GM12878 (cell line): ENCODE results near the gene MST1R. TPM values are rescaled to one million over a fixed set of nuclear protein-coding genes. Genes with fewer than 3 reads are reported as not detected.

Experiments used
- ATAC-seq: fragments of 200-7000 bp; cut with Tn5 transposase; 3 replicates; pipeline ENCODE4 v1.9.1; 2020; ENCODE audit warnings: mild to moderate bottlenecking, moderate library complexity
- BruUV-seq: library from RNA; stranded (reverse); fragments of 400-500 nt; replicated peaks from 2 replicates; lab custom pipeline; 2021; lab: Mats Ljungman, UMichigan
- CTCF ChIA-PET: fragments of 300-600 bp; sonication (Branson Sonifier 250); formaldehyde crosslinking; extraction: SDS; loops from one replicate; lab custom pipeline; 2021; ENCODE audit warnings: inconsistent platforms; lab: Yijun Ruan, JAX
- POLR2A ChIA-PET: fragments of 350-600 bp; formaldehyde crosslinking; extraction: SDS; loops from one replicate; lab custom pipeline; 2021; ENCODE audit warnings: inconsistent platforms; lab: Charles Lee
- RAD21 ChIA-PET: fragments of 300-600 bp; sonication (Branson Sonifier 250); formaldehyde crosslinking; loops from one replicate; lab custom pipeline; 2023; ENCODE audit warnings: antibody characterized with exemption; ENCODE audit not compliant: unreplicated experiment; lab: Charles Lee
- SMC1A ChIA-PET: fragments of 300-600 bp; sonication (Branson Sonifier 250); formaldehyde crosslinking; loops from one replicate; lab custom pipeline; 2023; ENCODE audit not compliant: unreplicated experiment, uncharacterized antibody; lab: Charles Lee
- DNase-seq: peaks from one replicate; pipeline ENCODE4 v3.0.0-alpha.2; 2011; ENCODE audit warnings: low read depth, low spot score
- FAIRE-seq: peaks from 3 replicates; lab custom pipeline; 2011; peaks lifted over from hg19 to GRCh38; lab: Jason Lieb, UNC
- H2AFZ ChIP-seq: 2 replicates; pipeline ENCODE4 v1.6.0; 2011; ENCODE audit warnings: low read depth, low read length, control low read depth; ENCODE audit not compliant: control insufficient read depth
- H3K27ac ChIP-seq: 2 replicates; pipeline ENCODE4 v1.5.1; 2011; ENCODE audit warnings: control low read depth; ENCODE audit not compliant: control insufficient read depth, insufficient read depth
- H3K27me3 ChIP-seq, 2 experiments: replicated peaks in 1 of 2; 2 replicates each; pipeline versions ENCODE4 v1.6.0 to v1.6.1; 2011; ENCODE audit warnings: low read length in 1 of 2; ENCODE audit not compliant: control insufficient read depth in 2 of 2, insufficient read depth in 2 of 2
- H3K36me3 ChIP-seq, 2 experiments: 2 replicates each; pipeline ENCODE4 v1.5.1; 2011; ENCODE audit warnings: low read length in 1 of 2; ENCODE audit not compliant: control insufficient read depth in 2 of 2, insufficient read depth in 2 of 2
- H3K4me1 ChIP-seq: 2 replicates; pipeline ENCODE4 v1.6.1; 2011; ENCODE audit warnings: mild to moderate bottlenecking, low read length, moderate library complexity, mixed read lengths; ENCODE audit not compliant: control insufficient read depth, insufficient read depth
- H3K4me2 ChIP-seq: 2 replicates; pipeline ENCODE4 v1.6.0; 2011; ENCODE audit warnings: control low read depth; ENCODE audit not compliant: control insufficient read depth, insufficient read depth
- H3K4me3 ChIP-seq: fragments of 200-600 bp; sonication (generic); 2 replicates; pipeline ENCODE4 v1.5.1; 2016
- H3K79me2 ChIP-seq: 2 replicates; pipeline ENCODE4 v1.6.0; 2011; ENCODE audit warnings: low read length; ENCODE audit not compliant: control insufficient read depth, insufficient read depth
- H3K9ac ChIP-seq: 2 replicates; pipeline ENCODE4 v1.8.0; 2011; ENCODE audit warnings: low read length, control low read depth, mixed read lengths; ENCODE audit not compliant: control insufficient read depth, insufficient read depth
- H3K9me3 ChIP-seq: replicated peaks from 3 replicates; pipeline ENCODE4 v1.5.1; 2011; ENCODE audit warnings: mild to moderate bottlenecking, low read length; ENCODE audit not compliant: control insufficient read depth, insufficient read depth
- H4K20me1 ChIP-seq: 2 replicates; pipeline ENCODE4 v1.6.0; 2011; ENCODE audit not compliant: control insufficient read depth, insufficient read depth
- CTCF ChIP-seq, 3 experiments: IDR thresholded peaks in 2 of 3; conservative IDR thresholded peaks in 1 of 3; 2 replicates each; pipeline ENCODE4 v1.5.1; 2011; ENCODE audit warnings: low read depth in 3 of 3, low read length in 3 of 3, mild to moderate bottlenecking in 3 of 3, control low read depth in 2 of 3, moderate library complexity in 2 of 3, inconsistent platforms in 1 of 3, mixed read lengths in 1 of 3; ENCODE audit not compliant: control insufficient read depth in 2 of 3, insufficient read depth in 1 of 3; ENCODE audit errors: extremely low read depth in 1 of 3
- HDAC2 ChIP-seq: fragments of 200-600 bp; sonication (generic); IDR thresholded peaks from 2 replicates; pipeline ENCODE4 v1.6.1; 2017
- LARP7 ChIP-seq: fragments of 450-650 bp; IDR thresholded peaks from 2 replicates; pipeline ENCODE4 v1.6.1; 2017; ENCODE audit warnings: mild to moderate bottlenecking
- PRDM15 ChIP-seq: fragments of 450-650 bp; formaldehyde crosslinking; IDR thresholded peaks from 2 replicates; pipeline ENCODE4 v1.4.0; 2020; ENCODE audit warnings: mild to moderate bottlenecking, moderate library complexity
- RAD21 ChIP-seq: IDR thresholded peaks from 2 replicates; pipeline ENCODE4 v1.6.1; 2011; ENCODE audit warnings: mild to moderate bottlenecking, low read depth, low read length, moderate library complexity; ENCODE audit not compliant: insufficient read depth
- SMAD1 ChIP-seq: fragments of 450-650 bp; IDR thresholded peaks from 2 replicates; pipeline ENCODE4 v1.6.1; 2018; ENCODE audit warnings: mild to moderate bottlenecking, low read depth; ENCODE audit not compliant: partially characterized antibody
- ZBTB4 ChIP-seq: fragments of 450-650 bp; formaldehyde crosslinking; IDR thresholded peaks from 2 replicates; pipeline ENCODE4 v1.4.0; 2022; ENCODE audit warnings: mild to moderate bottlenecking, moderate library complexity
- WGBS: methylation state at CpG from one replicate; pipeline ENCODE4 v1.1.6; 2016; ENCODE audit warnings: low lambda C conversion rate; ENCODE audit not compliant: insufficient replicate concordance, insufficient coverage; ENCODE audit errors: missing lambda C conversion rate; 5-methylcytosine and 5-hydroxymethylcytosine counted together
- in situ Hi-C: fragments of 300-500 bp; cut with MboI; formaldehyde crosslinking; loops from 9 replicates; pipeline ENCODE4 v1.14.3; 2018; ENCODE audit warnings: mixed read lengths
- intact Hi-C: fragments of 100-400 bp; cut with micrococcal nuclease; formaldehyde crosslinking; loops from one replicate; pipeline ENCODE4 v1.14.2; 2022; ENCODE audit not compliant: unreplicated experiment
- polyA plus RNA-seq, 11 experiments: library from polyadenylated mRNA; depleted of rRNA in 4 of 11; unstranded in 6 of 11; stranded (reverse) in 5 of 11; fragments of >200 nt; fragmentation: Nextera tagmentation in 4 of 11; fragmentation: Illumina TruSeq in 1 of 11; extraction: Ambion mirVana in 4 of 11; extraction: Trizol in 1 of 11; gene quantifications; 1 replicate in 1 of 11; 2 replicates in 10 of 11; pipeline versions ENCODE4 v1.2.1 to v1.2.3, GENCODE V29; 2011 to 2016; ENCODE audit warnings: inconsistent platforms in 2 of 11, missing spikeins in 2 of 11, low read depth in 1 of 11
- total RNA-seq, 4 experiments: library from RNA; depleted of rRNA in 3 of 4; stranded (reverse); fragments of >200 nt in 3 of 4; fragmentation: Illumina TruSeq in 1 of 4; extraction: Trizol in 1 of 4; gene quantifications; 2 replicates each; pipeline versions ENCODE4 v1.2.1 to v1.2.3, GENCODE V29; 2013 to 2021

The MST1R gene
- total and polyA plus RNA-seq, 10 of the 15 experiments (the other 5 are each of a cell fraction or from before 2014, with no cell fraction given): 0.40 to 5.6 (median 1.2) TPM

- WGBS: 80% methylated on average over 5 of the region's 5 CpGs
- no peaks in the 10 kb centered on the region for H3K27me3 ChIP-seq
- no peak overlapping the region for H3K4me2 ChIP-seq
- no peaks in the 10 kb centered on the region for H3K36me3 ChIP-seq
- H3K27ac ChIP-seq: no peak overlapping the region
- no peak overlapping the region for H2AFZ ChIP-seq
- SMC1A ChIA-PET: interaction anchor here (0.9 to 1.6 kb wide), 3 partner anchors 58 to 95 kb away, joined by 3 to 5 read pairs (median 4); no protein-coding TSS in a partner anchor
- RAD21 ChIA-PET: interaction anchor here (0.6 to 1.6 kb wide), 3 partner anchors 40 to 97 kb away, joined by 3 to 4 read pairs (median 3); partner anchors contain the start of genes INKA1 and RBM6
- H3K4me3 ChIP-seq: no peak overlapping the region
- no TSS peak for BruUV-seq
- FAIRE-seq: peak; percentile 27
- no peak for DNase-seq
- in situ Hi-C loops: no loop called here
- peaks cover 15% of the 10 kb centered on the region for H3K4me1 ChIP-seq
- no peaks in the 10 kb centered on the region for H3K79me2 ChIP-seq
- no peaks in the 10 kb centered on the region for H4K20me1 ChIP-seq
- intact Hi-C loops: no loop called here
- no peak for ATAC-seq
- H3K9ac ChIP-seq: no peak overlapping the region
- TF ChIP-seq RAD21 (peak; percentile 27; the same call in 1 of the 2 replicates), LARP7 (no peak), CTCF (IDR thresholded peaks at IDR 0.05 in 2 of 3, conservative IDR thresholded peaks at IDR 0.05 in 1 of 3; ENCODE audit: control insufficient read depth in 2 of 3, extremely low read depth in 1 of 3, insufficient read depth in 1 of 3, low read depth in 3 of 3, low read length in 3 of 3) (peak in 2 of 3 experiments; percentile 29 to 30; a peak in 2 of 6 replicates)
- no peaks in the 10 kb centered on the region for H3K9me3 ChIP-seq
- POLR2A ChIA-PET: interaction anchor here (0.6 kb wide), 3 partner anchors 9 to 184 kb away, joined by 3 to 6 read pairs (median 3); no protein-coding TSS in a partner anchor
- CTCF ChIA-PET: interaction anchor here (1.1 to 3.8 kb wide), 5 partner anchors 16 to 690 kb away, joined by 3 to 28 read pairs (median 5); partner anchors contain the start of gene INKA1
Observed at GRCh38 chr3:49899815-49900214, 3.9 kb downstream of the MST1R start.

- H2AFZ ChIP-seq: no peak overlapping the region
- ATAC-seq (no peak), DNase-seq (no peak), FAIRE-seq (no peak)
- intact Hi-C loops: no loop called here
- H3K4me3 ChIP-seq: no peak overlapping the region
- peaks cover 7% of the 10 kb centered on the region for H3K4me1 ChIP-seq
- no peaks in the 10 kb centered on the region for H3K79me2 ChIP-seq
- RAD21 ChIA-PET: no interaction called here
- SMC1A ChIA-PET: no interaction called here
- no peak overlapping the region for H3K9ac ChIP-seq
- H3K27ac ChIP-seq: no peak overlapping the region
- BruUV-seq: no TSS peak
- POLR2A ChIA-PET: no interaction called here
- H3K36me3 ChIP-seq: no peaks in the 10 kb centered on the region
- no peaks in the 10 kb centered on the region for H3K9me3 ChIP-seq
- no peak overlapping the region for H3K4me2 ChIP-seq
- H4K20me1 ChIP-seq: no peaks in the 10 kb centered on the region
- CTCF ChIA-PET: interaction anchor here (3.8 kb wide), 1 partner anchor 97 kb away, joined by 28 read pairs; the partner anchor contains the start of gene INKA1
- H3K27me3 ChIP-seq: no peaks in the 10 kb centered on the region
- in situ Hi-C loops: no loop called here
- WGBS: 46% methylated on average over 6 of the region's 6 CpGs
- TF ChIP-seq PRDM15 (CRISPR knock-in tag) (no peak), SMAD1 (no peak), ZBTB4 (CRISPR knock-in tag) (no peak), HDAC2 (no peak)
Observed at GRCh38 chr3:49898991-49899390, 4.7 kb downstream of the MST1R start.
